AG04450 (cell line): ENCODE measurements around the gene NFATC4. TPM values are rescaled to one million over a fixed set of nuclear protein-coding genes. Genes with fewer than 3 reads are reported as not detected.

Experiments used
- CTCF ChIA-PET: fragments of 300-600, 350-600 bp; formaldehyde crosslinking; extraction: SDS; loops from one replicate; lab custom pipeline; 2022; ENCODE audit warnings: antibody characterized with exemption, inconsistent platforms; lab: Charles Lee
- POLR2A ChIA-PET: fragments of 350-600 bp; formaldehyde crosslinking; extraction: SDS; loops from one replicate; lab custom pipeline; 2021; ENCODE audit warnings: antibody characterized with exemption, inconsistent platforms; lab: Yijun Ruan, JAX
- DNase-seq: peaks from one replicate; pipeline ENCODE4 v3.0.0-alpha.2; 2011; ENCODE audit warnings: low read depth, low spot score
- H3K27ac ChIP-seq: one replicate; pipeline ENCODE4 v1.5.1; 2012; ENCODE audit warnings: low read depth, low read length, control low read depth
- H3K27me3 ChIP-seq: one replicate; pipeline ENCODE4 v1.6.0; 2012; ENCODE audit warnings: low read length; ENCODE audit not compliant: control insufficient read depth, insufficient read depth
- H3K4me3 ChIP-seq: 2 replicates; pipeline ENCODE4 v1.5.1; 2011; ENCODE audit warnings: mild to moderate bottlenecking, low read depth, low read length, control low read depth
- H3K9me3 ChIP-seq: 2 replicates; pipeline ENCODE4 v1.5.1; 2012; ENCODE audit warnings: low read length; ENCODE audit not compliant: control insufficient read depth, insufficient read depth
- CTCF ChIP-seq: IDR thresholded peaks from 2 replicates; pipeline ENCODE4 v1.5.1; 2011; ENCODE audit warnings: low read depth, low read length, control low read depth, inconsistent platforms
- polyA plus RNA-seq: library from polyadenylated mRNA; depleted of rRNA; stranded (reverse); fragments of >200 nt; gene quantifications from 2 replicates; pipeline ENCODE4 v1.2.3, GENCODE V29; 2011

The NFATC4 gene
- polyA plus RNA-seq, 1 experiment = 42.0 TPM

- Histone ChIP-seq H3K9me3 (no peaks in the 10 kb centered on the region), H3K27me3 (peaks cover 6% of the 10 kb centered on the region), H3K27ac (no peak overlapping the region), H3K4me3 (no peak overlapping the region)
- ChIA-PET CTCF (interaction anchor here (1.6 to 6.7 kb wide), 4 partner anchors 23 to 76 kb away, joined by 7 to 49 read pairs (median 16); partner anchors contain the start of gene ADCY4), POLR2A (interaction anchor here (1.0 kb wide), 1 partner anchor 21 kb away, joined by 4 read pairs; the partner anchor contains the start of genes CBLN3 and KHNYN)
- no peak for TF ChIP-seq CTCF
- DNase-seq = no peak
These were observed 40.8 kb downstream of the NFATC4 start for GRCh38 chr14:24408764-24409163.

- Histone ChIP-seq H3K27ac (no peak overlapping the region), H3K27me3 (peaks cover 6% of the 10 kb centered on the region), H3K9me3 (no peaks in the 10 kb centered on the region), H3K4me3 (no peak overlapping the region)
- no peak for DNase-seq
- no peak for TF ChIP-seq CTCF
- ChIA-PET CTCF (interaction anchor here (1.6 to 6.7 kb wide), 3 partner anchors 23 to 76 kb away, joined by 7 to 49 read pairs (median 13); partner anchors contain the start of gene ADCY4), POLR2A (interaction anchor here (1.0 kb wide), 1 partner anchor 21 kb away, joined by 4 read pairs; the partner anchor contains the start of genes CBLN3 and KHNYN)
These were observed 41.2 kb downstream of the NFATC4 start for GRCh38 chr14:24409192-24409591.

GRCh38 chr14:24409956-24410355, 42.0 kb downstream of the NFATC4 start:
- no peak for DNase-seq
- TF ChIP-seq CTCF = no peak
- ChIA-PET POLR2A (interaction anchor here (1.0 kb wide), 1 partner anchor 20 kb away, joined by 4 read pairs; the partner anchor contains the start of genes CBLN3 and KHNYN), CTCF (interaction anchor here (0.6 to 6.7 kb wide), 6 partner anchors 22 to 77 kb away, joined by 3 to 49 read pairs (median 8); partner anchors contain the start of gene ADCY4)
- Histone ChIP-seq H3K27me3 (peaks cover 3% of the 10 kb centered on the region), H3K9me3 (no peaks in the 10 kb centered on the region; the same call in 1 of the 2 replicates), H3K27ac (no peak overlapping the region), H3K4me3 (no peak overlapping the region)

- Histone ChIP-seq H3K4me3 (no peak overlapping the region), H3K9me3 (no peaks in the 10 kb centered on the region; the same call in 1 of the 2 replicates), H3K27me3 (peaks cover 6% of the 10 kb centered on the region), H3K27ac (no peak overlapping the region)
- DNase-seq = no peak
- CTCF ChIA-PET = interaction anchor here (0.8 to 6.7 kb wide), 9 partner anchors 9 to 79 kb away, joined by 3 to 49 read pairs (median 3); partner anchors contain the start of genes ADCY4 and NYNRIN
- TF ChIP-seq CTCF = peak; percentile 77
- POLR2A ChIA-PET = no interaction called here
These were observed 43.7 kb downstream of the NFATC4 start for GRCh38 chr14:24411443-24412389.
